ENCODE results near the gene CHFR.
"Not testable (repeated sequence)": the region's sequence is repeated elsewhere in the genome, so short reads cannot be mapped to it uniquely, and the experiment has no call there.

DNA sequence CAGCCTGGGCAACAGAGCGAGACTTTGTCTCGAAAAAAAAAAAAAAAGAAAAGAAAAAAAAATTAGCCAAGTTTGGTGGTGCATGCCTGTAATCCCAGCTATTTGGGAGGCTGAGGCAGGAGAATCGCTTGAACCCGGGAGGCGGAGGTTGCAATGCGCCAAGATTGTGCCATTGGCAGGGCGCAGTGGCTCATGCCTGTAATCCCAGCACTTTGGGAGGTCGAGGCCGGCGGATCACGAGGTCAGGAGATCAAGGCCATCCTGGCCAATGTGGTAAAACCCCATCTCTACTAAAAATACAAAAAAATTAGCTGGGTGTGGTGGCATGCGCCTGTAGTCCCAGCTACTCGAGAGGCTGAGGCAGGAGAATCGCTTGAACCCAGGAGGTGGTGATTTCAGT is 32.2 kb downstream of the CHFR start:
- not testable (repeated sequence) for TF ChIP-seq CTCF (IDR thresholded peaks at IDR 0.05; ENCODE audit: borderline replicate concordance, extremely low read depth, low read length, poor library complexity, severe bottlenecking); EZH2 (IDR thresholded peaks at IDR 0.05; ENCODE audit: borderline replicate concordance, low read depth, low read length, severe bottlenecking)

Measured in DND-41 (cell line).